ENCODE measurements around the gene PATJ.

GRCh38 chr1:62142496-62142895 lies 400.2 kb downstream of the PATJ start:
- no peak for TF ChIP-seq CTCF (IDR thresholded peaks at IDR 0.05)
- no peak for TF ChIP-seq POLR2A (IDR thresholded peaks at IDR 0.05)
- no peak for TF ChIP-seq POLR2AphosphoS5 (IDR thresholded peaks at IDR 0.05)
